ENCODE measurements around the gene CNTNAP2. TPM values are rescaled to one million over a fixed set of nuclear protein-coding genes. Genes with fewer than 3 reads are reported as not detected.
"Not testable (repeated sequence)": the region's sequence is repeated elsewhere in the genome, so short reads cannot be mapped to it uniquely, and the experiment has no call there.

CNTNAP2 gene
- polyA plus RNA-seq, 1 donor = 6.1 TPM

DNA sequence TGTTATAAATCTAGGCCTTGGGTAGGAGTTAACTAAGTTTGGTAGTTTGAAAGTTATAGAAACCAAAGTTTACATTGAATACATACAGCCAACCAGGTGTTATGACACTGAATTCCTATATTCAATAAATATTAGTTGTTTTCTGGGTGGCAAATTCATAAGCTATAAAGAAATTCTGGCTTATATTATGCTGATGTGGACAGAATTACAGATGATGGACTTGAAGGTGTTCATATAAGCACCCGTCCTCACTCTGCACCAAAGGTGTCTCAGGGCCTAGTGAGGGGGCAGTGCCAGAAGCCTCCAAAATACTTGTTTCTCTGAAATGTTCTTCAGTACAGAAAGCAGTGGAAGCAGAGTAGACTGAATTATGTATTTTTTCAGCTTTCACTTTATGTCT is 973.0 kb downstream of the CNTNAP2 start:
- DNase-seq (ENCODE audit: low read depth) = no peak

DNA sequence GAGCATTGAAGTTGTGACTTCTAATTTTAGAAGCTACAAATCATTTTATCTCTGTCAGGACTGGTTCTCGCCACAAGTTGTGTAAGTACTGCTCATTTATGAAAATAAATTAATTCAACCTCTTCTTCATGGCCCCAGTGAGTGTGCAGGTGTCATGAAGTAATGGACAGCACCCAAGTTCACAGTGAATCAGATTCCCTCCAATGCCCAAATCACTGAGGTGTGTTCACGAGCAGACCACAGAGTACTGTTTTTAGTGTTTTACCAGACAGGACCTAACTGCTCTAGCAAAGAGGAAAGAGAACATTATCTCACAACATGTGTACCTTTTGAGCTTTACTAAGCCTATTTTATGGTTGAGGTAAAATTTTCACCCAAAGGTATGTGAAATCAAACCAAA is 980.0 kb downstream of the CNTNAP2 start:
- no peak for DNase-seq (ENCODE audit: low read depth)

DNA sequence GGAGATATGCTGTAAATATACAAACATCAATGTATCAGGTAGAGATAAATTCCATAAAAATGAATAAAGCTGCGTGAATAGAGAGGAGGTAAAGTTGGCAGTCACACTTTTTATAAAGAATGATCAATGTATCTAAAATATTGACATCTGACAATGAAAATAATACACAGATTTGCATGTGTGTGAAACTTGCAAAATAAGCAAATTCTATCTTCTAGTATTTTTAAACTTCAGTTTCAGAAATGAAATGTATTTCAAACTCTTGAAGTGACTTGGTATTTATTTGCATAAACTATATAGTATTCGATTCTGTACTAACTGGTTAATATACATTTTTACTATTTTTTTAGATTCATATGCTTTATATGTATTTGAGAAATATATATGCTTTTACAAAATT is 986.6 kb downstream of the CNTNAP2 start:
- DNase-seq (ENCODE audit: low read depth) = no peak

DNA sequence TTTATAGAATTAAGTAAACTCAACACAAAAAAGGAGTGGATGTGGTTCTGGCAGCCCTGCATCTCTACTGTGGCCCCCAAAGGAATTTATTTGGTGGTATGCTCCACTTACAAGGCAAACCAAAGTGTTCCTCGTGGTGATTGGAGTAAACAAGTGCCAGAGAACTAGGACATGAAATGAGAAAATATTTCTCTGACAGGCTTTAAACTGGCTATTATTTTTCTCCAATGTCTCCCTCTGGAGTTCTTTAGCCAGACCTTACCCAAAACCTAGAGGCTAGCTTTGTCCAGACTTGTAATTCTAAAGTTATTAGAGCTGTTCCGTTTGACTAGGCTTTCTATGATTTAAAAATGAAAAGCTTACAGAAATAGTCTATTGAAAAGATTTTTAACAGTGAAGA is 990.1 kb downstream of the CNTNAP2 start:
- DNase-seq (ENCODE audit: low read depth) = no peak

DNA sequence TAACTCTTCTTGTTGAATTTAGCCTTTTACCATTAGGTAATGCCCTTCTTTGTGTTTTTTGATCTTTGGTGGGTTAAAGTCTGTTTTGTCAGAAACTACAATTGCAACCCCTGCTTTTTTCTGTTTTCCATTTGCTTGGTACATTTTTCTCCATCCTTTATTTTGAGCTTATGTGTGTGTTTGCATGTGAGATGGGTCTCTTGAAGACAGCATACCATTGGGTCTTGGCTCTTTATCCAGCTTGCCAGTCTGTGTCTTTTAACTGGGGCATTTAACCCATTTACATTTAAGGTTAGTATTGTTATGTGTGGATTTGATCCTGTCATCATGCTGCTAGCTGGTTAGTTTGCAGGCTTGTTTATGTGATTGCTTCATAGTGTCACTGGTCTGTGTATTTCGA is 997.9 kb downstream of the CNTNAP2 start:
- DNase-seq (ENCODE audit: low read depth) = not testable (repeated sequence)

DNA sequence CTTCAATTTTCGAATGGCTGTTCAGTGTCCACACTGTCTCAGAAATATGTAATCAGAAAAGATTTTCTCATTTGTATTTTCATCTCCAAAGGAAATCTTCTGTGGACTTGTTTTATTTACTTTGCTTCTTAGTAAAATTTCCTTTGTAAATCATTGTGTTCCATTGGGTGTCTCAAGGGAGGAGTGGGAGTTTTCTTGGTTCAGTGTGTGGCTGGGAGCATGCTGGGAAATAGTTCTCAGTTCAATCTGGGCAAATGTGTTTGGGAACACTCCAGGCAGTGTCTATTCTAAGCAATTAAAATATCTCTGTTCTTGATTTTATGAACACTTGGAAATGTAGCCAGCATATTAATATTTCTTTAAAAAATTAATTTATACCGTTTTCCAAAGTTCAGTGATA is 1019.8 kb downstream of the CNTNAP2 start:
- DNase-seq (ENCODE audit: low read depth) = no peak

DNA sequence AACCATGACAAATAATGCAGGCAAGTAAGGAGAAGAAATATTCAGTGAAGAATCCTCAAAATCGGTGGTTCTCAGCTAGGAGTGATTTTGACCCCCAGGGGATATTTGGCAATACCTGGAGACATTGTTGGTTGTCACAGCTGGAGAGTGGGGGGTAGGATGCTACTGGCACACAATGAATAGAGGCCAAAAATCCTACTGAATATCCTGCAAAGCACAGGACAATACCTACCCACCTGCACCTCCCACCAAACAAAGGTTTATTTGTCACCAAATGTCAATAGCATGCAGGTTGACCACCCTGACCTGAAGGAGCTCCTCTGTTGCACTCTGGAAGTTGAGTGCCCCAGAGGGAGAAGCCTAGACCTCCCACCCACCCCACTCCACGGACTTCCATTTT is 1028.6 kb downstream of the CNTNAP2 start:
- no peak for DNase-seq (ENCODE audit: low read depth)

DNA sequence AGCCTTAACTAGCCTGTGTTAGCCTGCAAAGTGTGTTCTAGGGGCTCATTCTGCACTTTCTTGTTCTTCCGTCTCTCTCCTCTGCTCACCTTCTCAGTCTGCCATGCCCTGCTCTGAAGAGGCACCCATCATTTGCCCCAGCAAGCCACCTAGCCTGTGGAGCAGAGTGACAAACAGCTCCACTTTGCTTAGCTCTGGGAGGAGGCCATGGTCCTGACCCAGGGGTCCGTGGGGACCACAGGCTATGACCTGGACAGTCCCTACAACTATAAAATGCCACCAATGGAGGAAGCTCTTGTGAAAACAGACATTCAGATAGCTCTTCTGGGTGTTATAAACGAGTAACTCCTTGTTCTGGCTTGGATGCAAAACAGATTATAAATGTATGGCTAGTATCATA is 1029.6 kb downstream of the CNTNAP2 start:
- DNase-seq (ENCODE audit: low read depth) = no peak

DNA sequence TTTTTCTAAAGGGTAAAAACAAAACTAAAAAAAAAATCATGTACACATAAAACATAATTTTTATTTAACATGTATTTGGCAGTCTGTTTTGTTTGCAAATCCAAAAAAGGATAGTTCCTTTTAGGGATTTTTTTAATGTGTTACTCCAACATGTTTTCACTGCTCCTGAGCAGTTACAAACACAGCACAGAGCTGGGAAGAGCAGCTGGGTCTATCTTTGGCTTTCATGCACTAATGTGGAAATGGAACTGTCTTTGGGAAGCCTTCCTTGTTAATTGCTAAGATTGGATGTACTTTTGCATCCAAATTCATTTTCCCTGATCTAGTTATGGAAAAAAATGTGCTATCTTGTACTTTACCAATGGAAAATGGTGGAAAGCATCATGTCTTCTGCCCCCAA is 1035.1 kb downstream of the CNTNAP2 start:
- no peak for DNase-seq (ENCODE audit: low read depth)

DNA sequence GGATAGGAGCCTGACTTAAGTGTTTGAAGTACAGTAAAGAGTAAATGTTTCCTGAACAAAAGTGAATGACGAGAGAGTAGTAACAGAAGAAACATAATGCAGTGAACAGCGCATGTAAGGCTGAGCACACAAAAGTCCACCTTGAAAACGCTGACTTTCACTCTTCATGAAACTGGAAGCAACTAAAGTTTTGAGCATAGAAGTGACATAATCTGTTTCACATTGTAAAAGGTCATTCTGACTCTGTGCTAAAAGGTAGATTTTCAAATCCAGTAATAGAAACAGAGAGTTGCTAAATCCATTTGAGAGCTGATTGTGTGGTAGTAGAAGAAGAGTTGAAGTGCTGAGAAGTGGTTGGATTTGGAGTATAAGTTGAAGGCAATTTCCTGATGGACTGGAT is 1037.0 kb downstream of the CNTNAP2 start:
- DNase-seq (ENCODE audit: low read depth) = no peak

DNA sequence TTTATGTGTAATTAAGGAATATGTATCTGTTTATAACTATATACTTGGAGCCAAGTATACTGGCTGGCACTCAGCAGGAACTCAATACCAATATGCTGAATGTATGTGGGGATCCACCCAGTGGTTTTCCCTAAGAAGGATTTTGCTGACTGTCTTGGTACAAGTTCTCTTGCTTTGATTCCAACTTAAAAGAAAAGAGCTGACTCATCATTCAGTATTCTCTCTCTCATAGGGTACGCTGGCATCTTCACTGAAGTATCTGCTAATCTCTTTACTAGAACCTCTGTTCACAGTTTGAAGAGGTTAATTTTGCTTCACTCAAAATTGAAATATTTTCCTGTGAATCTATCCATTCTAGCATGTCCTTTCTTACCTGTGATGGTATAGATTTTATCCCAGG is 1044.8 kb downstream of the CNTNAP2 start:
- no peak for DNase-seq (ENCODE audit: low read depth)

DNA sequence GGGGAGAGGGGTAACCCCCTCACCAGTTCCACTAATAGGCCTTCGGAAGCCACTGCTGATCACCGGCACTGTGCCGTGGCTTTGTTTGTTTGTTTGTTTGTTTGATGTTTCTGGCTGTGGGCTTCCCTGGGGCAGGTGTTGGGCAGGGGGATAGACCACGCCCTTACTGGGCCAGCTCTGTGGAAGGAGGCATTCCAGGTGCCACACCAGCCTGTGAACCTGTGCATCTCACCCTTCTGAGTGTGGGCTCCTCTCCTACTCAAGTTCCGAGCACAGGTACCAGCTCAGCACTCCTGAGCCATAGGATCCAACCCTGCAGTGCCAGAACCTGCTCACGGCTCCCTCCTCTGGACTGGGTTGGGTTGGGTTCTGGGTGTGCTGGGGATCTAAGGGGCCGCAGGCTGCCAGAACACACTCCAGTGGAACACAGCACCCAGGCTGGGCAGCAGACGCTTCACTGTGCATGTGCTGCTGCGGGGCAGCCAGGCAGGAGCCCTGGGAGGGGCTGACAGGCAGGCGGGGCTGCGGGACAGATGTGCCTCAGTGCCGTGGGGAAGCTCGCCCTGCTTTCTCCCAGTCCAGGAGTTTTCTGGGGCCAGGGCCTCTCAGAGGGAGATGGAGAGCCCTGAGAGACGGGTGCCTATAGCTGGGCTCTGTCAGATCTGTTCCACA is 1053.9 kb downstream of the CNTNAP2 start:
- no peak for DNase-seq (ENCODE audit: low read depth)

DNA sequence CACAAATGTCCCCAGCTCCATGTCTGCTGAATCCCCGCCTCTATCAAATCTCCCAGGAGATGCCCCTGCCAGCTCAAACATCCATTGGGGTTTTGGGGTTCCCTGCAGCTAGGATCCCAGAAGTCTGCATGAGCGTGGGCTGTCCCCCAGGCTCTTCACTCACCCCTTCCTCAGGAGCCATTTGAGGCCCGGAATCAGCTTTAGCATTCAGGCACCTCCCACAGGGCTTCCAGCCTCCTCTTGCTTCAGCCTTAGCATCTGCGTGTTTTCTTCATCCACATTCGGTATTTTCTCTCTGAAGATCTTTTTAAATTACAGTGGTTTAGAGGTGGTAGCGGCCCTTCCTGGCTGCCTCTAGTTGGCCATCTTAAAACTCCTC is 1054.4 kb downstream of the CNTNAP2 start:
- no peak for DNase-seq (ENCODE audit: low read depth)

DNA sequence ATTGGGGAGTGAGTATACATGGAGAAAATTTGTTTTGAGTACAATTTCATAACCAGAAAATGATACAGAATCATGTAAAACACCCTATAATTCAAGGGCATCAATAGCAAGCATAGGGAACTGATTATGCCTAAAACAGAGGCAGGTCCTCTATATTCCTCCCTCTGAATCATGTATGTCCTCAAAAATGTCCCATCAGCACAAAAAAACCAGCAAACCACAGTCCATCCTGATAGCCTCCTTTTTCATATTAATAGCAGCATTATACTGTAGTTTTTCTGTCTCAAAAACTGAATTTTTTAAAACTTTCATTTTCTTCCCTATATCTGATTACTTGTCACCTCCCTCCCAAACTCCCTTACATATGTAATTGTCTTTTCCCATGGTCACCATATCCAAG is 1057.3 kb downstream of the CNTNAP2 start:
- DNase-seq (ENCODE audit: low read depth) = no peak

DNA sequence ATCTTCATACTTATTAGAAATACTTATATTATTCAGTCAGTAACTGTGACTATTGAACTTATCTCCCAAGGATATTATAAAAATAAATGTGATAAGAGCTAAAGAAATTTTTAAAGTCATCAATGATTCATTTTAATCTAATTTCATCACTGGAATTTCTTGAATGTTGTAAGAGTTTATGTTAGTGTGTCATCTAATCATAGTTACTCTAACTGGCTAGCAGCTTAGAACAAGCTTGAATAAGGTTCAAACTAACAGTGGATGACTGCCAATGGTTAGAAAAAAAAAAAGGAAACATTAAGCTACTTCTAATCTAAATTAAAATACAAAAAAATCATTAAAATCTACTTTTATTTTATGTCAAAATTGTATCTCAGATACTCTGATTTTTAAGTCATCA is 1066.3 kb downstream of the CNTNAP2 start:
- no peak for DNase-seq (ENCODE audit: low read depth)

DNA sequence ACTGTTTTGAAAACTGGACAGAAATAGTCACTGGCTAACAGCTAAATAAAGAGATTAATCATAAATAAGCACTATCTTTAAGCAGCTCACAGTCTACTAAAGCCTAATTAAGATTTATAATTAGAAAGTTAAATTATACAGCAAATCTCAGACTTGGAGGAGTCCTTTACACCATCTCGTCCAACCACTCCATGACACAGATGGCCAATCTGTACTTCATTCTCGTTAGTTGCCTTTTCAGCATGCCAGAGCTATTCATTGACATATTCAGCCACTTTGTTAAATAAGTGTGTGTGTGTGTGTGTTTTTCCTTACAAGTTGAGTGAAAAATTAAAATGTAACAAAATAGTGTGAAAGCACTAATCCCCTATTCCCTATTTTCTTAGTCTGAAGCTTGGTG is 1066.7 kb downstream of the CNTNAP2 start:
- DNase-seq (ENCODE audit: low read depth) = no peak

DNA sequence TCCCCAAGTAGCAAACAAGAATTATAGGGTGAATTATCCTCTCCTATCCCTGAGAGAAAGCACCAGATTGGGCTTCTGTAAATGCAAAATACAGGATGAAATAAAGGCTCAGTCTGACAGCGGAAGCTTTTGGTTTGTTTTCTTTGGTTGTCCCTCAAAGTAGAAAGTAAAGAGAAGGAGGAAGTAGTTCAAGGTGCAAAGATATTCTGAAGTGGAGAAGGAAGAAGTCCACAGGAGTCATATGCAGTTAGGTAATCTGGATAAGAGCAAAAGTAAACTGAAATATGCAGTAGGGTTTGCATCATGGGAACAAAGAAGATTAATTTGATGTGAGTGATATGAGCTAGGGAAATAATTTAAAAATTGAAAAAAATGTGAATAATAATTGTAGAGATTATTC is 1071.9 kb downstream of the CNTNAP2 start:
- no peak for DNase-seq (ENCODE audit: low read depth)

DNA sequence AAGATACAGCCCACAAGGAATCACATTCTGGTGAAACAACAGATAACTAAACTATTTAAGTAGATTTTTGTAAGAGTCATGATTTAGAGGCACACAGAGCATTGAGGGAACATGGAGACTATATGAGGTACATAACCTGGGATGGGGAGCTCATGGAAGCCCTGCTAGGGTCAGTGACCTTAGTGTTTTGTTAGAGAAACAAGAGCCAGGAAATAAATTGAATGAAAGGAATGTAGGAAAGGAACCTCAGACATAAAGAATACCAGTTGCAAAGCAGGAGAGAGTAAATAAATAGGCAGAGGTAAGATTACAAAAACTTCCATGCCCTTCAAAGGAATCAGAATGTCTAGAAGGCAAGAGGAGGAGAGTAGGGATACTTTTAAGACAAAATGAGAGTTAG is 1076.9 kb downstream of the CNTNAP2 start:
- DNase-seq (ENCODE audit: low read depth) = no peak

DNA sequence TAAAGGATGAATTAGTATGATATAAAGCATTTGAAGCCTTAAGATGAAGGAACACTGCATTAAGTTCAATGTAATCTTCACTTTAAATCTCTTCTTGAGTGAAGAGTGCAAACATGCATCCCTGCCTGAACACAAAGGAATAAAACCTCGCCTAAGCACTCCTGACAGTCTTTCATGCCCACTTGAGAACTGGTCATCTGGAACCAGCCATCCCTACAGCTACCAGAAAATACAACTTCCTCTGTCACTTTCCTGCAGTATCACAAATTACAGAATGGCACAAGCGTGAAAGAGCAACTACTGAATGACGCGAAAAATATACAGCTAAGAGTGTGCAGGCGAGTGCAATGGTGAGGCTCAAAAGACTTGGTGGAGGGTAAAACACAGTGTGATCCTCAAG is 1079.9 kb downstream of the CNTNAP2 start:
- DNase-seq (ENCODE audit: low read depth) = no peak

DNA sequence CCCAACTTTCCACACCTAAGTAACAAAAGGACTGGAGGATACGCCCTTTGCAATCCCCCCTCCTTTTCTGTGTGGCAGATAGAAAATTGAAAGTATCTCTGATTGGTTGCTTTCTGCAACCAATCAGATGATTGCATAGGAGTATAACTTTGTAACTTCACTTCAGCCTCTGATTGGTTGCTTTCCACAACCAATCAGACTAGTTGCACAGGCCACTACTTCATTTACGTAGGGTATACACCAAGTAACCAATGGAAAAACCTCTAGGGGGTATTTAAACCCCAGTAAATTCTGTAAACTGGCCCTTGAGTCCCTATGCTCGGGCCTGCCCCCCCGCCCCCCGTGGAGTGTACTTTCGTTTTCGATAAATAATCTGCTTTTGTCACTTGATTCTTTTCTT is 1080.4 kb downstream of the CNTNAP2 start:
- no peak for DNase-seq (ENCODE audit: low read depth)

DNA sequence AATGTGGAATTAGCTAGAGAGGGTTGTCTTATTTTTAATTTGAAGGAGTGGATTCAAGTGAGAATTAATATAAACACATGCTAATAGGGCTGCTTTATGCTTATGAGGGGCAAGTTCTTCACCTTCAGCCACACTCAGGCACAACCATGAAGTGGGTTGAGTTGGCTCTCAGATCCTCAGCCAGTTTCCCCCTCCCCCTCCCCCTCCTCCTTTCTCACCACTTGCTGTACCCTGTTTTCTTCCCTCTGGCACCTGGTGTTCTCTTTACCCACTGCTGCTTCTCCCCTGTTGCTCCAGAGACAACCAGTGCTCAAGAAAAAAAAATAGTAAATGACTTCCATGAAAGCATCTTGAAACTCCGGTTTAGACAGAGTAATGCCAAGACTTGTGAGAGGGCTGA is 1083.3 kb downstream of the CNTNAP2 start:
- no peak for DNase-seq (ENCODE audit: low read depth)

DNA sequence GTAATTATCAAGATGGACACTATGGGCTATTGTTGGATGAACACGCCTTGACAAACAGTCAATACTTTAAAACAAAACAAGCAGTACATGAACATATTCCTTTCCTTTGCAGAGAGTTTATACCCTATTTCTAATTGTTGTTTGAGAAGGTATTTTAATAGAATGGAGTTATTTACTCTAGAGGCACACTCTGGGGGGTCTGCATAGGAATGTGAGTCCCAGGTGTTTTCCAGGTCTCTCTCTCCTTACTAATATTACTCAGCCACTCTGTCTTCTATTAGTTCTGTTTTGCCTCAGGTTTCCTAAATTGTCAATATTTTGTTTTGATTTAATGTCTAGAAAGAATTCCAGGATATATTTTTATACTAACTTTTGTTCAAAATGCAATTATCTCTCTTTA is 1091.4 kb downstream of the CNTNAP2 start:
- no peak for DNase-seq (ENCODE audit: low read depth)

DNA sequence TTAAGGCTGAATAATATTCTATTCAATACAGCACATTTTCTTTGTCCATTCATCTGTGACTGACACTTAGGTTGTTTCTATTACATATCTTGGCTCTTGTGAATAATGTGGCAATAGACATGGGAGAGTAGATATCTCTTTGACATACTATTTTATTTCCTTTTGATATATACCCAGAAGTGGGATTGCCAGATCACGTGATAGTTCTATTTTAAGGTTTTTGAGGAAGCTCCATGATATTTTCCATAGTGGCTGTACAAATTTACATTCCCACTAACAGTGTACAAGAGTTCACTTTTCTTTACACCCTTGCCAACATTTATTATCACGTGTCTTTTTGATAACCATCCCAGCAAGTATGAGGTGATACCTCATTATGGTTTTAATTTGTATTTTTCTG is 1114.7 kb downstream of the CNTNAP2 start:
- DNase-seq (ENCODE audit: low read depth) = no peak

DNA sequence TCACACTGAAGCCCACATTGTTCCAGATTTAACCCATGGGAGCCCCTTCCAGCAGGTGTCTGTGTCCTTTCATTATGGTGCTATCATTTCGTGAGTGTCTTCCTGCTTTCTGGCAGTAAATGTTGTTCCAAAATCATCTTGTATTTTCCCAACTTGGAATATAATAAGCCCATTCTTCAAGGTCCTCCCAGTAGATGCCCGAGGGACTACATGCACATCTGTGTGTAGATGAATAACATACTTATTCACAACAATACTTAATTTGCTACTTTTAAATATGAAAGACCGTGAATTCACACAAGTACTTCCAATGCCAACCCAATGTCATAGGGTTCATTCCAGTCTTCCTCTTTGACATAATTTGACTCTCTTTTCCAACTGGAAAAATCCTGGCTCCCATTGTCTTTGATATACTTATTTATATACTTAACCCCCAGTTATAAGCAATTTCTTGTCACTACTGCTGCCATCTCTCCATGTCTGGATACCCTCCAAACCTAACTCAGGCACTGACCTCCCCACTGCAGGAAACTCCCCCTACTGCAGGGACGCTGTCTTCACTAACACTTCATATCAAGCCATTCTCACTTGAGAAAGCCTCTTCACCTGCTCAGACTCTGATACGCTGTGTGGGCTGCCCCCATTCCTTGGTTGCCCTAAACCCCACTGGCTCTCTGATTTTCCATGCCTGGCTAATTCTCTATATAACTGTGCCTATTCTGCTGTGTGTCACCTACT is 1119.2 kb downstream of the CNTNAP2 start:
- DNase-seq (ENCODE audit: low read depth) = no peak
